Thyroid gland (tissue), 4 donors: Measurements from ENCODE around the gene ACAP1. TPM values are rescaled to one million over a fixed set of nuclear protein-coding genes. Genes with fewer than 3 reads are reported as not detected.

Source experiments
- DNase-seq, 2 donors: peaks; one replicate each; pipeline ENCODE4 v3.0.0-alpha.2; 2019
- H3K27ac ChIP-seq, 3 donors: fragments of 200-600 bp; sonication (generic); 1 replicate in 2 of 3; 2 replicates in 1 of 3; pipeline ENCODE4 v1.5.1; 2016 to 2019; ENCODE audit warnings: mild to moderate bottlenecking in 1 of 3, moderate library complexity in 1 of 3
- H3K27me3 ChIP-seq: fragments of 200-600 bp; sonication (generic); one replicate; pipeline ENCODE4 v1.5.1; 2019
- H3K36me3 ChIP-seq, 2 donors: fragments of 200-600 bp; sonication (generic); one replicate each; pipeline ENCODE4 v1.5.1; 2016 to 2019
- H3K4me1 ChIP-seq, 2 donors: fragments of 200-600 bp; sonication (generic); one replicate each; pipeline ENCODE4 v1.5.1; 2017 to 2019
- H3K4me3 ChIP-seq, 3 donors: fragments of 200-600 bp; sonication (generic); replicated peaks in 1 of 3; 1 replicate in 2 of 3; 2 replicates in 1 of 3; pipeline ENCODE4 v1.5.1; 2016; ENCODE audit warnings: mild to moderate bottlenecking in 1 of 3
- H3K9me3 ChIP-seq: fragments of 200-600 bp; sonication (generic); one replicate; pipeline ENCODE4 v1.5.1; 2017
- CTCF ChIP-seq, 6 experiments: fragments of 200-600 bp in 3 of 6; fragments of 450-650 bp in 3 of 6; sonication (generic) in 3 of 6; IDR thresholded peaks; one replicate each; pipeline ENCODE4 v1.5.1; 2016 to 2019; ENCODE audit warnings: antibody characterized with exemption in 6 of 6, mild to moderate bottlenecking in 2 of 6, inconsistent platforms in 1 of 6, moderate library complexity in 1 of 6
- POLR2A ChIP-seq, 2 donors: fragments of 450-650 bp; IDR thresholded peaks; one replicate each; pipeline ENCODE4 v1.6.1; 2017; ENCODE audit warnings: antibody characterized with exemption in 2 of 2, mild to moderate bottlenecking in 2 of 2, moderate library complexity in 1 of 2
- WGBS, 2 donors: methylation state at CpG; one replicate each; pipeline ENCODE4 v1.1.5; 2017; 5-methylcytosine and 5-hydroxymethylcytosine counted together
- intact Hi-C: fragments of 100-400 bp; cut with DNase I; formaldehyde crosslinking; loops from one replicate; pipeline ENCODE4 v1.15.1; 2023
- total RNA-seq, 4 donors: library from RNA; depleted of rRNA; stranded (reverse); fragments of >200 nt; gene quantifications; one replicate each; pipeline ENCODE4 v1.2.3, GENCODE V29; 2016

Gene ACAP1
- total RNA-seq, 4 donors from 2014 or later = 0.89 to 7.1 (median 3.8) TPM

GRCh38 chr17:7295230-7296180, 40.8 kb upstream of the ACAP1 start:
- TF ChIP-seq CTCF (IDR thresholded peaks at IDR 0.05) (no peak), POLR2A (IDR thresholded peaks at IDR 0.05) (no peak)
- Histone ChIP-seq H3K36me3 (no peaks in the 10 kb centered on the region), H3K27me3 (no peaks in the 10 kb centered on the region), H3K9me3 (no peaks in the 10 kb centered on the region), H3K27ac (peak overlapping the region in 1 of 3 donors; percentile 12), H3K4me1 (peaks cover 8 to 36% of the 10 kb centered on the region in 2 donors), H3K4me3 (peak overlapping the region in 1 of 3 donors; percentile 14)
- peak in 1 of 2 donors; percentile 19 for DNase-seq
- WGBS, 2 donors = 59 to 63% methylated on average over 42 of the region's 42 CpGs
- intact Hi-C loops = loop anchor here (2.0 to 5.0 kb wide), 2 partner anchors 15 to 253 kb away; partner anchors contain the start of genes SLC16A11 and SLC2A4

- peak overlapping the region in 1 of 3 donors; percentile 12 for H3K27ac ChIP-seq
These were observed 40.0 kb upstream of the ACAP1 start for GRCh38 chr17:7296189-7296861.

GRCh38 chr17:7304179-7304578, 32.1 kb upstream of the ACAP1 start:
- WGBS, 2 donors = 96 to 97% methylated on average over 7 of the region's 7 CpGs
- Histone ChIP-seq H3K4me3 (no peak overlapping the region), H3K27me3 (no peaks in the 10 kb centered on the region), H3K4me1 (peaks cover 7 to 8% of the 10 kb centered on the region in 2 donors), H3K27ac (no peak overlapping the region), H3K9me3 (no peaks in the 10 kb centered on the region), H3K36me3 (no peaks in the 10 kb centered on the region)
- intact Hi-C loops = no loop called here
- no peak for DNase-seq
- TF ChIP-seq POLR2A (IDR thresholded peaks at IDR 0.05) (no peak), CTCF (IDR thresholded peaks at IDR 0.05) (no peak)

More at GRCh38 chr17:7296189-7296861, 40.0 kb upstream of the ACAP1 start:
- Histone ChIP-seq H3K4me3 (no peak overlapping the region), H3K4me1 (peaks cover 8 to 36% of the 10 kb centered on the region in 2 donors), H3K36me3 (no peaks in the 10 kb centered on the region), H3K27me3 (no peaks in the 10 kb centered on the region), H3K9me3 (no peaks in the 10 kb centered on the region)
- intact Hi-C loops = loop anchor here (2.0 to 5.0 kb wide), 2 partner anchors 16 to 254 kb away; partner anchors contain the start of genes SLC16A11 and SLC2A4
- peak; percentile 85 for DNase-seq
- TF ChIP-seq CTCF (IDR thresholded peaks at IDR 0.05) = peak; percentile 80 to 97 (median 93)
- TF ChIP-seq POLR2A (IDR thresholded peaks at IDR 0.05) = no peak
- 6 to 9% methylated on average over 31 to 40 of the region's 51 CpGs for WGBS, 2 donors

- Histone ChIP-seq H3K27me3 (no peaks in the 10 kb centered on the region), H3K36me3 (peaks cover 23 to 24% of the 10 kb centered on the region in 2 donors), H3K9me3 (no peaks in the 10 kb centered on the region), H3K4me3 (peak within 1 kb of the TSS; percentile 43 to 99 (median 89)), H3K27ac (peak within 1 kb of the TSS; percentile 95 to 98 (median 97)), H3K4me1 (peaks cover 17 to 18% of the 10 kb centered on the region in 2 donors)
- TF ChIP-seq CTCF (IDR thresholded peaks at IDR 0.05) = no peak
- TF ChIP-seq POLR2A (IDR thresholded peaks at IDR 0.05) = peak; percentile 58 to 83
- intact Hi-C loops = no loop called here
- DNase-seq = peak; percentile 99 to 100
- WGBS, 2 donors = 0 to 1% methylated on average over 46 to 59 of the region's 64 CpGs
These were observed 29.2 kb upstream of the ACAP1 start, which contains the start of gene EIF5A for GRCh38 chr17:7306911-7307685. EIF5A (plus strand) TSS chr17:7307628; CDS start chr17:7309636, 2,008 bp downstream.
